Measurements from ENCODE around the gene PUDP.
"Not testable (repeated sequence)": the region's sequence is repeated elsewhere in the genome, so short reads cannot be mapped to it uniquely, and the experiment has no call there.

Gene PUDP

GRCh38 chrX:7178859-7179258, 30.9 kb upstream of the PUDP start:
- not testable (repeated sequence) for H3K9me3 ChIP-seq (ENCODE audit: insufficient read depth, low read depth, low read length); H3K18ac ChIP-seq (ENCODE audit: low read length); H2AK5ac ChIP-seq (ENCODE audit: low read length); H3K14ac ChIP-seq (ENCODE audit: low read length); H3K36me3 ChIP-seq (ENCODE audit: control insufficient read depth in 1 of 2, insufficient read depth in 2 of 2, low read length in 2 of 2); H4K8ac ChIP-seq (ENCODE audit: low read depth, low read length); DNase-seq; H3K4me3 ChIP-seq (ENCODE audit: low read depth, low read length); H3K23ac ChIP-seq (ENCODE audit: low read length); H3K27me3 ChIP-seq (ENCODE audit: insufficient read depth, low read length); H3K79me2 ChIP-seq (ENCODE audit: control insufficient read depth, insufficient read depth, low read length, poor library complexity); H2AFZ ChIP-seq (ENCODE audit: insufficient read depth, low read length, poor library complexity); H2BK5ac ChIP-seq (ENCODE audit: low read depth, low read length, poor library complexity); H3K4ac ChIP-seq (ENCODE audit: low read depth, low read length); H3K4me2 ChIP-seq (ENCODE audit: low read length); H3K79me1 ChIP-seq (ENCODE audit: low read length); H3K27ac ChIP-seq (ENCODE audit: low read depth, low read length); H3K9ac ChIP-seq (ENCODE audit: low read length); H2BK12ac ChIP-seq (ENCODE audit: low read length); H2BK120ac ChIP-seq (ENCODE audit: insufficient read depth, low read length, poor library complexity); H4K91ac ChIP-seq (ENCODE audit: low read depth, low read length); H4K12ac ChIP-seq (ENCODE audit: low read depth, low read length); H3K4me1 ChIP-seq (ENCODE audit: control insufficient read depth in 1 of 2, insufficient read depth in 2 of 2, low read length in 2 of 2)
- whole genome bisulfite sequencing (ENCODE audit: extremely low coverage, insufficient coverage, insufficient read length) = no CpG with 5 or more reads among the region's 2 CpGs

GRCh38 chrX:7170898-7171297, 22.9 kb upstream of the PUDP start:
- Histone ChIP-seq H3K4me1 (ENCODE audit: control insufficient read depth in 1 of 2, insufficient read depth in 2 of 2, low read length in 2 of 2) (no peaks in the 10 kb centered on the region), H3K79me2 (ENCODE audit: control insufficient read depth, insufficient read depth, low read length, poor library complexity) (no peaks in the 10 kb centered on the region), H3K79me1 (ENCODE audit: low read length) (no peaks in the 10 kb centered on the region), H2BK120ac (ENCODE audit: insufficient read depth, low read length, poor library complexity) (no peak overlapping the region), H3K9me3 (ENCODE audit: insufficient read depth, low read depth, low read length) (no peaks in the 10 kb centered on the region), H3K4me2 (ENCODE audit: low read length) (no peak overlapping the region), H3K27ac (ENCODE audit: low read depth, low read length) (no peak overlapping the region), H2AK5ac (ENCODE audit: low read length) (no peak overlapping the region), H3K4me3 (ENCODE audit: low read depth, low read length) (no peak overlapping the region), H3K14ac (ENCODE audit: low read length) (no peak overlapping the region), H4K12ac (ENCODE audit: low read depth, low read length) (no peak overlapping the region), H4K91ac (ENCODE audit: low read depth, low read length) (no peak overlapping the region), H2AFZ (ENCODE audit: insufficient read depth, low read length, poor library complexity) (no peak overlapping the region), H3K9ac (ENCODE audit: low read length) (no peak overlapping the region), H3K27me3 (ENCODE audit: insufficient read depth, low read length) (no peaks in the 10 kb centered on the region), H3K36me3 (ENCODE audit: control insufficient read depth in 1 of 2, insufficient read depth in 2 of 2, low read length in 2 of 2) (no peaks in the 10 kb centered on the region), H2BK5ac (ENCODE audit: low read depth, low read length, poor library complexity) (no peak overlapping the region), H2BK12ac (ENCODE audit: low read length) (no peak overlapping the region), H3K23ac (ENCODE audit: low read length) (no peak overlapping the region), H3K18ac (ENCODE audit: low read length) (no peak overlapping the region), H4K8ac (ENCODE audit: low read depth, low read length) (no peak overlapping the region), H3K4ac (ENCODE audit: low read depth, low read length) (no peak overlapping the region)
- no CpG with 5 or more reads among the region's 3 CpGs for whole genome bisulfite sequencing (ENCODE audit: extremely low coverage, insufficient coverage, insufficient read length)
- peak; percentile 27 to 63 for DNase-seq

- Histone ChIP-seq H4K91ac (ENCODE audit: low read depth, low read length) (no peak overlapping the region), H4K8ac (ENCODE audit: low read depth, low read length) (no peak overlapping the region), H3K4me2 (ENCODE audit: low read length) (no peak overlapping the region), H2BK5ac (ENCODE audit: low read depth, low read length, poor library complexity) (no peak overlapping the region), H3K79me2 (ENCODE audit: control insufficient read depth, insufficient read depth, low read length, poor library complexity) (no peaks in the 10 kb centered on the region), H3K9ac (ENCODE audit: low read length) (no peak overlapping the region), H3K9me3 (ENCODE audit: insufficient read depth, low read depth, low read length) (no peaks in the 10 kb centered on the region), H3K27ac (ENCODE audit: low read depth, low read length) (no peak overlapping the region), H2BK12ac (ENCODE audit: low read length) (no peak overlapping the region), H2BK120ac (ENCODE audit: insufficient read depth, low read length, poor library complexity) (no peak overlapping the region), H3K23ac (ENCODE audit: low read length) (no peak overlapping the region), H3K14ac (ENCODE audit: low read length) (no peak overlapping the region), H3K4ac (ENCODE audit: low read depth, low read length) (no peak overlapping the region), H3K4me1 (ENCODE audit: control insufficient read depth in 1 of 2, insufficient read depth in 2 of 2, low read length in 2 of 2) (no peaks in the 10 kb centered on the region), H2AFZ (ENCODE audit: insufficient read depth, low read length, poor library complexity) (no peak overlapping the region), H3K79me1 (ENCODE audit: low read length) (no peaks in the 10 kb centered on the region), H2AK5ac (ENCODE audit: low read length) (no peak overlapping the region), H3K27me3 (ENCODE audit: insufficient read depth, low read length) (no peaks in the 10 kb centered on the region), H3K18ac (ENCODE audit: low read length) (no peak overlapping the region), H3K4me3 (ENCODE audit: low read depth, low read length) (no peak overlapping the region), H4K12ac (ENCODE audit: low read depth, low read length) (no peak overlapping the region), H3K36me3 (ENCODE audit: control insufficient read depth in 1 of 2, insufficient read depth in 2 of 2, low read length in 2 of 2) (no peaks in the 10 kb centered on the region)
- DNase-seq = no peak
- WGBS (ENCODE audit: extremely low coverage, insufficient coverage, insufficient read length) = no CpG with 5 or more reads among the region's 3 CpGs
Observed at GRCh38 chrX:7169627-7170026, 21.7 kb upstream of the PUDP start.

GRCh38 chrX:7168371-7168770, 20.4 kb upstream of the PUDP start:
- Histone ChIP-seq H4K91ac (ENCODE audit: low read depth, low read length) (no peak overlapping the region), H3K9ac (ENCODE audit: low read length) (no peak overlapping the region), H3K79me1 (ENCODE audit: low read length) (no peaks in the 10 kb centered on the region), H3K79me2 (ENCODE audit: control insufficient read depth, insufficient read depth, low read length, poor library complexity) (no peaks in the 10 kb centered on the region), H2BK120ac (ENCODE audit: insufficient read depth, low read length, poor library complexity) (no peak overlapping the region), H3K9me3 (ENCODE audit: insufficient read depth, low read depth, low read length) (no peaks in the 10 kb centered on the region), H3K27ac (ENCODE audit: low read depth, low read length) (no peak overlapping the region), H3K14ac (ENCODE audit: low read length) (no peak overlapping the region), H3K18ac (ENCODE audit: low read length) (no peak overlapping the region), H3K4me1 (ENCODE audit: control insufficient read depth in 1 of 2, insufficient read depth in 2 of 2, low read length in 2 of 2) (no peaks in the 10 kb centered on the region), H3K4me2 (ENCODE audit: low read length) (no peak overlapping the region), H4K12ac (ENCODE audit: low read depth, low read length) (no peak overlapping the region), H3K27me3 (ENCODE audit: insufficient read depth, low read length) (no peaks in the 10 kb centered on the region), H4K8ac (ENCODE audit: low read depth, low read length) (no peak overlapping the region), H3K4me3 (ENCODE audit: low read depth, low read length) (no peak overlapping the region), H2BK5ac (ENCODE audit: low read depth, low read length, poor library complexity) (no peak overlapping the region), H3K23ac (ENCODE audit: low read length) (no peak overlapping the region), H3K36me3 (ENCODE audit: control insufficient read depth in 1 of 2, insufficient read depth in 2 of 2, low read length in 2 of 2) (no peaks in the 10 kb centered on the region), H2BK12ac (ENCODE audit: low read length) (no peak overlapping the region), H3K4ac (ENCODE audit: low read depth, low read length) (no peak overlapping the region), H2AK5ac (ENCODE audit: low read length) (no peak overlapping the region), H2AFZ (ENCODE audit: insufficient read depth, low read length, poor library complexity) (no peak overlapping the region)
- WGBS (ENCODE audit: extremely low coverage, insufficient coverage, insufficient read length) = no CpG with 5 or more reads among the region's 1 CpG
- DNase-seq = no peak

Data from trophoblast cell (in vitro differentiated cells and primary cell).